Measurements from ENCODE around the gene ZNF343. TPM values are rescaled to one million over a fixed set of nuclear protein-coding genes. Genes with fewer than 3 reads are reported as not detected.
A peak's percentile ranks its signal among the peaks of the same experiment; 100 is the strongest.

ZNF343 gene
- total and polyA plus RNA-seq, 2 experiments from 2014 or later = 6.5 to 13.0 TPM

- H3K4me1 ChIP-seq (ENCODE audit: low read depth) = no peaks in the 10 kb centered on the region
- TF ChIP-seq, protein P1, sequence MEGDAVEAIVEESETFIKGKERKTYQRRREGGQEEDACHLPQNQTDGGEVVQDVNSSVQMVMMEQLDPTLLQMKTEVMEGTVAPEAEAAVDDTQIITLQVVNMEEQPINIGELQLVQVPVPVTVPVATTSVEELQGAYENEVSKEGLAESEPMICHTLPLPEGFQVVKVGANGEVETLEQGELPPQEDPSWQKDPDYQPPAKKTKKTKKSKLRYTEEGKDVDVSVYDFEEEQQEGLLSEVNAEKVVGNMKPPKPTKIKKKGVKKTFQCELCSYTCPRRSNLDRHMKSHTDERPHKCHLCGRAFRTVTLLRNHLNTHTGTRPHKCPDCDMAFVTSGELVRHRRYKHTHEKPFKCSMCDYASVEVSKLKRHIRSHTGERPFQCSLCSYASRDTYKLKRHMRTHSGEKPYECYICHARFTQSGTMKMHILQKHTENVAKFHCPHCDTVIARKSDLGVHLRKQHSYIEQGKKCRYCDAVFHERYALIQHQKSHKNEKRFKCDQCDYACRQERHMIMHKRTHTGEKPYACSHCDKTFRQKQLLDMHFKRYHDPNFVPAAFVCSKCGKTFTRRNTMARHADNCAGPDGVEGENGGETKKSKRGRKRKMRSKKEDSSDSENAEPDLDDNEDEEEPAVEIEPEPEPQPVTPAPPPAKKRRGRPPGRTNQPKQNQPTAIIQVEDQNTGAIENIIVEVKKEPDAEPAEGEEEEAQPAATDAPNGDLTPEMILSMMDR (IDR thresholded peaks at IDR 0.05; ENCODE audit: low read depth, low read length) = no peak
- DNase-seq (ENCODE audit: low read depth in 1 of 2, low spot score in 1 of 2) = no peak
- no peak overlapping the region for H3K4me3 ChIP-seq
- no peak overlapping the region for H3K27ac ChIP-seq
- no peaks in the 10 kb centered on the region for H3K27me3 ChIP-seq
- no peaks in the 10 kb centered on the region for H3K36me3 ChIP-seq
- no peaks in the 10 kb centered on the region for H3K9me3 ChIP-seq (ENCODE audit: low read depth)
These were observed 32.6 kb downstream of the ZNF343 start for GRCh38 chr20:2475850-2476741.

- Histone ChIP-seq H3K4me1 (ENCODE audit: low read depth) (peaks cover 6% of the 10 kb centered on the region), H3K4me3 (no peak overlapping the region), H3K27me3 (no peaks in the 10 kb centered on the region), H3K36me3 (no peaks in the 10 kb centered on the region), H3K27ac (no peak overlapping the region), H3K9me3 (ENCODE audit: low read depth) (no peaks in the 10 kb centered on the region)
- DNase-seq (ENCODE audit: low read depth in 1 of 2, low spot score in 1 of 2) = peak in 1 of 2 donors; percentile 88
- TF ChIP-seq, protein P1 (IDR thresholded peaks at IDR 0.05; ENCODE audit: low read depth, low read length) = no peak
These were observed 35.2 kb downstream of the ZNF343 start for GRCh38 chr20:2473516-2473915.

- Histone ChIP-seq H3K4me3 (peak within 1 kb of the TSS; percentile 72), H3K9me3 (ENCODE audit: low read depth) (no peaks in the 10 kb centered on the region), H3K4me1 (ENCODE audit: low read depth) (peaks cover 6% of the 10 kb centered on the region), H3K27ac (peak within 1 kb of the TSS; percentile 95), H3K36me3 (peaks cover 20% of the 10 kb centered on the region), H3K27me3 (no peaks in the 10 kb centered on the region)
- DNase-seq (ENCODE audit: low read depth in 1 of 2, low spot score in 1 of 2) = peak; percentile 99 to 100
- TF ChIP-seq, protein P1 (IDR thresholded peaks at IDR 0.05; ENCODE audit: low read depth, low read length) = no peak
These were observed 38.1 kb downstream of the ZNF343 start, which contains the start of gene SNRPB for GRCh38 chr20:2470423-2471193. TSS of gene SNRPB (minus strand) at chr20:2470789. CDS start at chr20:2470690, 99 bp downstream.

DNA sequence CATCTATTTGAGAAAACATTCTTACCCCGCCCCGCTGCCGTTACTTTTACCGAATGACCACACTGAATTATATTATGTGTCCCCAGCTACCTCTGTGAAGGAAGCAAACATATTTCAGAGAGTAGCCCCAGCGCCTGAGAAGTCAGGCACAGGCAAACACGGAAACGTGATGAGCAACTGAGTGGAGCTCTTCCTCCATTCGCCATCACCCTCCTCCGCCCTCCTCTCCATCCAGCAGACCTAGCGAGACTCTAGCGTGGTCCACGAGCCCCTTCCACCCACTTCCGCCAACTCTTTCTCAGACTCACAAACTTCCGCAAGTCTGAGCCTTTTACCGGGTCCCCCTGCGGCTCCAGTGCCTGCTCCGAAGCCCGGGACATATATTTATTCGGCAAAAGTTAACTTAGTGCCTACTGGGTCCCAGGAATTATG lies 38.7 kb downstream of the ZNF343 start:
- peak overlapping the region; percentile 95 for H3K27ac ChIP-seq
- no peaks in the 10 kb centered on the region for H3K9me3 ChIP-seq (ENCODE audit: low read depth)
- peaks cover 6% of the 10 kb centered on the region for H3K4me1 ChIP-seq (ENCODE audit: low read depth)
- H3K4me3 ChIP-seq = peak overlapping the region; percentile 72
- peaks cover 24% of the 10 kb centered on the region for H3K36me3 ChIP-seq
- H3K27me3 ChIP-seq = no peaks in the 10 kb centered on the region
- DNase-seq (ENCODE audit: low read depth in 1 of 2, low spot score in 1 of 2) = peak; percentile 56 to 62
- TF ChIP-seq, protein P1 (IDR thresholded peaks at IDR 0.05; ENCODE audit: low read depth, low read length) = no peak

DNA sequence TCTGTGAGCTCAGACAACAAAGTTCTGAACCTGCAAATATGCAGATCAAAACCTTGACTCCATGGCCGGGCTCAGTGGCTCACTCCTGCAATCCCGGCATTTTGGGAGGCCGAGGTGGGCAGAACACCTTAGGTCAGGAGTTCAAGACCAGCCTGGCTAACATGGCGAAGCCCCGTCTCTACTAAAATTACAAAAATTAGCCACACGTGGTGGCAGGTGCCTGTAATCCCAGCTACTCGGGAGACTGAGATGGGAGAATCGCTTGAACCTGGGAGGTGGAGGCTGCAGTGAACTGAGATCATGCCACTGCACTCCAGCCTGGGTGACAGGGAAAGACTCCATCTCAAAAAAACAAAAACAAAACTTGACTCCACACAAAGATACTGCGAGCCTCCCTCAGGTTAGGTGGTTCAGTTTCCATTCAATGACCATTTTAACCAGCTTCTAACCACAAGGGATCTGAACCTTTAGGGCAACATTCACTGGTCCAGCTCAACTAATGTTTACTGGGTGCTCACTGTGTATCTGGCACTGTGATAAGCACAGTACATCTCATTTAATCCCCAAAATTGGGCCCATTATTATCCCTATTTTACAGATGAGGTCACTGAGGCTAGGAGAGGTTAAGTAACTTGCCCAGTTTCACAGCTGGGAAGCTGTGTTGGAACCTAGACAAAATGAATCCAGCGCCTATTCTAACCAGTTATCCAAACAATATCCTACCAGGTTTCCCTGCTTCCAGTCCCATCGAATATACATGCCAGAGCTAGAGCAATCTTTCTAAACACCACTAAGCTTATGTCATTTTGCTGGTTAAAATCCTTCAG lies 39.9 kb downstream of the ZNF343 start:
- Histone ChIP-seq H3K36me3 (peaks cover 36% of the 10 kb centered on the region), H3K4me3 (peak overlapping the region; percentile 72), H3K9me3 (ENCODE audit: low read depth) (no peaks in the 10 kb centered on the region), H3K4me1 (ENCODE audit: low read depth) (peaks cover 6% of the 10 kb centered on the region), H3K27ac (no peak overlapping the region), H3K27me3 (no peaks in the 10 kb centered on the region)
- peak in 1 of 2 donors; percentile 9 for DNase-seq (ENCODE audit: low read depth in 1 of 2, low spot score in 1 of 2)
- TF ChIP-seq, protein P1 (IDR thresholded peaks at IDR 0.05; ENCODE audit: low read depth, low read length) = no peak
